Keratinocyte (primary cell): ENCODE results near the gene SHISA7. TPM values are rescaled to one million over a fixed set of nuclear protein-coding genes. Genes with fewer than 3 reads are reported as not detected.

ENCODE experiments used
- DNase-seq: peaks from one replicate; pipeline ENCODE4 v3.0.0-alpha.2; 2011; ENCODE audit warnings: low read depth, missing footprints, low spot score
- FAIRE-seq: peaks from 2 replicates; lab custom pipeline; 2011; peaks lifted over from hg19 to GRCh38; lab: Jason Lieb, UNC
- H2AFZ ChIP-seq: 2 replicates; pipeline ENCODE4 v1.6.0; 2012; ENCODE audit warnings: low read length, control low read depth, inconsistent platforms; ENCODE audit not compliant: control insufficient read depth
- H3K27ac ChIP-seq: 2 replicates; pipeline ENCODE4 v1.5.1; 2011; ENCODE audit warnings: low read length; ENCODE audit not compliant: control insufficient read depth, insufficient read depth
- H3K27me3 ChIP-seq: 3 replicates; pipeline ENCODE4 v1.6.0; 2011; ENCODE audit warnings: low read length; ENCODE audit not compliant: control insufficient read depth, insufficient read depth; ENCODE audit errors: extremely low read depth
- H3K36me3 ChIP-seq, 2 experiments: 2 replicates in 1 of 2; 3 replicates in 1 of 2; pipeline ENCODE4 v1.5.1; 2011; ENCODE audit warnings: low read length in 2 of 2, mild to moderate bottlenecking in 1 of 2; ENCODE audit not compliant: control insufficient read depth in 2 of 2, insufficient read depth in 2 of 2; ENCODE audit errors: extremely low read depth in 1 of 2
- H3K4me1 ChIP-seq: 3 replicates; pipeline ENCODE4 v1.5.1; 2011; ENCODE audit warnings: low read length; ENCODE audit not compliant: control insufficient read depth, insufficient read depth; ENCODE audit errors: extremely low read depth
- H3K4me2 ChIP-seq: 3 replicates; pipeline ENCODE4 v1.6.0; 2011; ENCODE audit warnings: low read depth, low read length; ENCODE audit not compliant: control insufficient read depth, insufficient read depth; ENCODE audit errors: extremely low read depth
- H3K4me3 ChIP-seq, 3 experiments: fragments of 200-600 bp in 1 of 3; sonication (generic) in 1 of 3; 2 replicates in 2 of 3; 3 replicates in 1 of 3; pipeline ENCODE4 v1.5.1; 2011 to 2016; ENCODE audit warnings: low read length in 3 of 3, mild to moderate bottlenecking in 3 of 3, control low read depth in 2 of 3, inconsistent platforms in 1 of 3, low read depth in 1 of 3, mixed read lengths in 1 of 3, mixed run types in 1 of 3, moderate library complexity in 1 of 3; ENCODE audit not compliant: control insufficient read depth in 2 of 3, insufficient read depth in 2 of 3; ENCODE audit errors: extremely low read depth in 1 of 3
- H3K79me2 ChIP-seq: 2 replicates; pipeline ENCODE4 v1.6.0; 2012; ENCODE audit warnings: low read length; ENCODE audit not compliant: control insufficient read depth, insufficient read depth
- H3K9ac ChIP-seq: 3 replicates; pipeline ENCODE4 v1.6.0; 2011; ENCODE audit warnings: low read length; ENCODE audit not compliant: control insufficient read depth, insufficient read depth; ENCODE audit errors: extremely low read depth
- H3K9me1 ChIP-seq: 3 replicates; pipeline ENCODE4 v1.6.0; 2011; ENCODE audit warnings: low read length; ENCODE audit not compliant: control insufficient read depth, insufficient read depth; ENCODE audit errors: extremely low read depth
- H3K9me3 ChIP-seq: 2 replicates; pipeline ENCODE4 v1.5.1; 2012; ENCODE audit warnings: low read depth, low read length; ENCODE audit not compliant: control insufficient read depth
- H4K20me1 ChIP-seq: 3 replicates; pipeline ENCODE4 v1.6.0; 2011; ENCODE audit warnings: low read length; ENCODE audit not compliant: control insufficient read depth, insufficient read depth; ENCODE audit errors: extremely low read depth
- EZH2 ChIP-seq: IDR thresholded peaks from one replicate; pipeline ENCODE4 v1.6.1; 2012; ENCODE audit warnings: inconsistent platforms, mild to moderate bottlenecking, low read length, moderate library complexity
- dilution Hi-C: fragments of 300-500 bp; cut with MboI; formaldehyde crosslinking; loops from one replicate; pipeline ENCODE4 v1.7.0; 2020; ENCODE audit warnings: low sequenced_read_pairs; ENCODE audit not compliant: extremely low pct_ligation_motif_present
- polyA plus RNA-seq, 5 experiments: library from polyadenylated mRNA; depleted of rRNA in 3 of 5; stranded (reverse) in 3 of 5; stranded (forward) in 1 of 5; unstranded in 1 of 5; fragments of >200 nt; gene quantifications; 1 replicate in 1 of 5; 2 replicates in 3 of 5; 3 replicates in 1 of 5; pipeline versions ENCODE4 v1.2.1 to v1.2.3, GENCODE V29; 2011 to 2012; ENCODE audit warnings: missing spikeins in 2 of 5, low read depth in 1 of 5, low replicate concordance in 1 of 5
- TF ChIP-seq, protein P1 (sequence below), 3 experiments: IDR thresholded peaks in 1 of 3; conservative IDR thresholded peaks in 1 of 3; optimal IDR thresholded peaks in 1 of 3; 2 replicates in 2 of 3; 3 replicates in 1 of 3; pipeline versions ENCODE3 to v1.5.1; 2011; ENCODE audit warnings: low read length in 3 of 3, mild to moderate bottlenecking in 3 of 3, moderate library complexity in 2 of 3, control low read depth in 1 of 3, inconsistent platforms in 1 of 3; ENCODE audit not compliant: insufficient read depth in 2 of 3; ENCODE audit errors: extremely low read depth in 1 of 3

The SHISA7 gene
- polyA plus RNA-seq, 1 donor (not counting 4 experiments of a cell fraction or from before 2014, with no cell fraction given), result not detected

DNA sequence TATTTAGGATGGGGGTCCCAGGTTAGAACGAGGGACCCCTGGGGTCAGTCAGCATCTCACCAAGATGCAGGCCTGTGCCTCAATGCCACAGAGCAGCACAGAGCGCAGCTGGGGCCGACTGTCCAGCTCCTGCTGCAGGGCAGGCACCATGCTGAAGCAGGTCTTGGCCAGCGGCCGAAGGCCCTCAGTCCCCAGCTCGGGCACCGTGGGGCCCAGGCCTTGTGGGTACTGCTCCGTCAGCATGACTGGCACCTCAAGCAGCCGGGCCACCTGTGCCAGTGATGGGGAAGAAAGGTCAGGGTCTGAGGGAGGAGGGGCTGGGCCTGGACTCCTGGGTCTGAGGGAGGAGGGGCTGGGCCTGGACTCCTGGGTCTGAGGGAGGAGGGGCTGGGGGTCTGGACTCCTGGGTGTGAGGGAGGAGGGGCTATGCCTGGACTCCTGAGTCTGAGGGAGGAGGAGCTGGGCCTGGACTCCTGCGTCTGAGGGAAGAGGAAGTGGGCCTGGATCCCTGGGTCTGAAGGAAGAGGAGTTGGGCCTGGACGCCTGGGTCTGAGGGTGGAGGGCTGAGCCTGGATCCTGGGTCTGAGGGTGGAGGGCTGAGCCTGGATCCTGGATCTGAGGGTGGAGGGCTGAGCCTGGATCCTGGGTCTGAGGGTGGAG, 12.6 kb upstream of the SHISA7 start:
- peaks cover 0 to 3% of the 10 kb centered on the region in 2 experiments for H3K36me3 ChIP-seq
- H3K4me2 ChIP-seq, result no peak overlapping the region
- H4K20me1 ChIP-seq, result peaks cover 2% of the 10 kb centered on the region
- H3K4me1 ChIP-seq, result peaks cover 3% of the 10 kb centered on the region
- H3K27me3 ChIP-seq, result peaks cover 19% of the 10 kb centered on the region
- no peak overlapping the region for H3K27ac ChIP-seq
- TF ChIP-seq, protein P1, sequence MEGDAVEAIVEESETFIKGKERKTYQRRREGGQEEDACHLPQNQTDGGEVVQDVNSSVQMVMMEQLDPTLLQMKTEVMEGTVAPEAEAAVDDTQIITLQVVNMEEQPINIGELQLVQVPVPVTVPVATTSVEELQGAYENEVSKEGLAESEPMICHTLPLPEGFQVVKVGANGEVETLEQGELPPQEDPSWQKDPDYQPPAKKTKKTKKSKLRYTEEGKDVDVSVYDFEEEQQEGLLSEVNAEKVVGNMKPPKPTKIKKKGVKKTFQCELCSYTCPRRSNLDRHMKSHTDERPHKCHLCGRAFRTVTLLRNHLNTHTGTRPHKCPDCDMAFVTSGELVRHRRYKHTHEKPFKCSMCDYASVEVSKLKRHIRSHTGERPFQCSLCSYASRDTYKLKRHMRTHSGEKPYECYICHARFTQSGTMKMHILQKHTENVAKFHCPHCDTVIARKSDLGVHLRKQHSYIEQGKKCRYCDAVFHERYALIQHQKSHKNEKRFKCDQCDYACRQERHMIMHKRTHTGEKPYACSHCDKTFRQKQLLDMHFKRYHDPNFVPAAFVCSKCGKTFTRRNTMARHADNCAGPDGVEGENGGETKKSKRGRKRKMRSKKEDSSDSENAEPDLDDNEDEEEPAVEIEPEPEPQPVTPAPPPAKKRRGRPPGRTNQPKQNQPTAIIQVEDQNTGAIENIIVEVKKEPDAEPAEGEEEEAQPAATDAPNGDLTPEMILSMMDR (optimal IDR thresholded peaks at IDR 0.05 in 1 of 3, IDR thresholded peaks at IDR 0.05 in 1 of 3, conservative IDR thresholded peaks at IDR 0.05 in 1 of 3; ENCODE audit: extremely low read depth in 1 of 3, insufficient read depth in 2 of 3, low read length in 3 of 3), result no peak
- no peak for TF ChIP-seq EZH2
- FAIRE-seq, result no peak
- no peaks in the 10 kb centered on the region for H3K9me3 ChIP-seq
- dilution Hi-C loops, result no loop called here
- no peak overlapping the region for H2AFZ ChIP-seq
- no peak overlapping the region for H3K9ac ChIP-seq
- no peaks in the 10 kb centered on the region for H3K79me2 ChIP-seq
- no peaks in the 10 kb centered on the region for H3K9me1 ChIP-seq
- no peak for DNase-seq
- H3K4me3 ChIP-seq, result no peak overlapping the region

DNA sequence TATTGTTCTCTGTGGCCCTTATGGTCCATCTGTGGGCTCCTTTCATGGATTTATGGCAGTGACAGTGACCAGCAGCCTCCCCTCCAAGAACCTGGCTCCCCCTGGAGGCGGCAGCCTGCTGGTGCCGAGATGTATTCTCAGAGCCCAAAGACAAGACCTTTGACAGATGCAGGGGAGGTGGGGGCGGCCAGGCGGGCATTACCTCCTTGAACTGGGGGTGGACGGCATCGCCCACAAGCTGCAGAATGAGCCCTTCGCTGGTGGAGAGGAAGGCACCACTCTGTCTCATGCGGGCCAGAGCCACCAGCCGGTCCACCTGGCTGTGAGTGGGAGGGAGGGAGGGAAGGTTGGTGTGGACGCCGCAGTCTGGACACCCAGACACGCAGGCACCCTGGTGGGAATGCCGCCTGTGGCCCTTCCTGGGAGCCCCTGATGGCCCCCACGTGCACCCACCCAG, 11.7 kb upstream of the SHISA7 start:
- H3K27ac ChIP-seq, result no peak overlapping the region
- DNase-seq (no peak), FAIRE-seq (no peak)
- peaks cover 27% of the 10 kb centered on the region for H3K27me3 ChIP-seq
- H2AFZ ChIP-seq, result no peak overlapping the region
- dilution Hi-C loops, result no loop called here
- no peaks in the 10 kb centered on the region for H3K9me3 ChIP-seq
- no peak overlapping the region for H3K4me2 ChIP-seq
- H3K4me3 ChIP-seq, result no peak overlapping the region
- H3K9me1 ChIP-seq, result no peaks in the 10 kb centered on the region
- H4K20me1 ChIP-seq, result peaks cover 2% of the 10 kb centered on the region
- H3K79me2 ChIP-seq, result no peaks in the 10 kb centered on the region
- no peak overlapping the region for H3K9ac ChIP-seq
- no peak for TF ChIP-seq EZH2
- TF ChIP-seq, protein P1 (optimal IDR thresholded peaks at IDR 0.05 in 1 of 3, IDR thresholded peaks at IDR 0.05 in 1 of 3, conservative IDR thresholded peaks at IDR 0.05 in 1 of 3; ENCODE audit: extremely low read depth in 1 of 3, insufficient read depth in 2 of 3, low read length in 3 of 3), result peak; percentile 67 to 79 (median 69)
- peaks cover 0 to 3% of the 10 kb centered on the region in 2 experiments for H3K36me3 ChIP-seq
- H3K4me1 ChIP-seq, result no peaks in the 10 kb centered on the region
